Measurements from ENCODE around the gene KRABD2.
"Not testable (repeated sequence)": the region's sequence is repeated elsewhere in the genome, so short reads cannot be mapped to it uniquely, and the experiment has no call there.

KRABD2 gene

GRCh38 chr17:8392274-8392673, 15.8 kb upstream of the KRABD2 start:
- no peak for DNase-seq

- peak; percentile 31 for DNase-seq
Observed at GRCh38 chr17:8391711-8392110, 15.2 kb upstream of the KRABD2 start.

- no peak for DNase-seq
Observed at GRCh38 chr17:8387914-8388651, 11.6 kb upstream of the KRABD2 start.

GRCh38 chr17:8386841-8387240, 10.3 kb upstream of the KRABD2 start:
- DNase-seq, result no peak

DNA sequence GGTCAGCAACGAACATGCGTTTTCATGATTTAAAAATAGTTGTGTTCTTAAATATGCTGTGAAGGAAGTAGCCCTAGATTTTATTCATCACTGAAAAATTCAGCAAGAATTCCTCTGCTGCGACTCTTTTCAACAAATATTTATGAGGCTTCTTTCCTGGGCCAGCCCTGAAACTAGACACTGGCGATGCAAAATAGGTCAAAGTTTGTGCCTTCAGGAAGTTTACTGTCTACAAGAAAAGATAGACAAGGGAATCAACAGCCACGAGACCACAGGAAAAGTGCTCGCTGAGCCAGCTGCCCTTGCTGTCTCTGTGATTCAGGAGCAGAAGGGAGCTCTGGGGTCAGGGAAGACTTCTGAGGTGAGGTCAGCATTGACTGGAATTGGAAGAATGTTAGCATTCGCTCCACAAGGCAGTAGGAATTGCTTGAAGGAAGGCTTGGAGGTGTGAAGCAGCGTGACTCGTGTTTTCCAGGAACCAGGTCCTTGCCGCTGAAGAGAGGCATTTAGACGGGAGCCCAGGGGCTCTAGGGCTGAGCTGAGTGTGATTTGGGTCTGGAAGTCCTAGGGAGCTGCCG, 8.4 kb upstream of the KRABD2 start:
- peak; percentile 97 for DNase-seq

DNA sequence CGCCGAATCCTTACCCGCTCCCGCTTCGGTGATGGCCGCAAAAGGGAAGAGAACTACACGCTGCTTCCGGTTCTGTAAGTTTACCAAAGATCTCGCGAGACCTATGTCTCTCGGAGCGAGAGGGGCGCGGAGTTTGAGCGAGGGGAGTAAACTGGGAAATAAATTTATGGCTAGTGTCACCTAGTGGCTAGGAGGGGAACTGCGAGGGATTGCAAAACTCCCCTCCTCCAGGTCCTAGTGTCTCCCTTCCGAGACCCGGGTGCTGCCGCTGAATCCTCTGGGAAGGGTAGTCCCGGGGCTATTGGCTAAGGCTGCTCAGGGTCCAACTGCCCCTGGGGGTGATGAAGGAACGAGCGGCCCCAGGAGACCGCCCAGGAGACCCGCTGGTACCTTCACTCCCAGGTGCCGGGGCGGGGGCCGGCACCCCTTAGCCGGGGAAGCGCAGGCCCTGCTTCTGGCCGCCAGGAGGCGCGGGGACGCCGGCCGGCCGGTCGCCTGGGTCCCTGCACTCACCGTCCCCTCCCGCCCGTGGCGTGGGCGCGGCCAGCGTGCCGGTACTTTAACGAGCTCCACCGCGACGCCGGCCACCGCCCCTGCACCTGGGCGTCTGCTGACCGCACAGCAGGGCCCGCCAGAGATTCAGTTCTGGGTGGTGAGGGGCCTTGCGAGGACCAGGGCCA, 6.8 kb upstream of the KRABD2 start, which contains the start of gene RPL26:
RPL26 (minus strand) TSS at position 51 of the 680 bp plus-strand sequence. CDS start 883 bp downstream, outside the sequence.
- DNase-seq, result peak; percentile 99

GRCh38 chr17:8382880-8383142, 6.3 kb upstream of the KRABD2 start:
- DNase-seq, result no peak

DNA sequence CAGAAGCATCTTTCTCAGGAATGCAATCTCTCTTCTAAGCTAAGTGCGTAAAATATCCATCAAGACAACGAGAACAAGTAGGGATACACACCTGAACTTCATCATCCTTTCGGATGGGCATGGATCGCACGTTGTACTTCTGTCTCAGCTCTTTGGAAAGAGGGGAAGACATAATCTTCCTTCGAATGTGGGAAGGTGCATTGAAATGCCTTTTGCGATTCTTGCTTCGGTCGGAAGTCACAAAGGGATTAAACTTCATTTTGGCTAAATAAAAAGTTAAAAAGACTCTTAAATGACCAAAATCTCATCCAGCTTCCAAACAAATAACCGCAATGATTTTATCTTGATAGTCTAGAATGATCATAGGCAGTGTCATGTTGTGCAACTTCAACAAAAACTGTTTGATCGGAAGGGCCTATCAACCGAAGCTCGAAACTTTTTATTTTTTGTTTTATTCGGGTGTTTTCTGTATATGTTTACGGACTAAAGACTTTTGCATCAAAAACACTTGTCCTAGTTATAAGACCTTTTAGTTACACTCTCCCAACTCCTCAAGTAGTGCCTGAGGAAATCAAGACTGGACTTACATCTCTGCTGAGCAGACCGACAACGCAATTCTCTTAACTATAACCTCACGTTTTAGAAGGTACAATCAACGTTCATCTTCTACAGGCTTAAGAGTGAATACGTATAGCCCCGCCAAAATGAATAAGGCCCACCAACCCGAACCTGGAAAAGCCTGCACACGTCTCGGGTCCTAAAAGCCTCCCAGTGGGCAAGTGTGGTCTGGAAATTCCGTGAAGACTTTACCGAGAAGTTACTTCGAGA, 5.8 kb upstream of the KRABD2 start:
- no peak for DNase-seq

DNA sequence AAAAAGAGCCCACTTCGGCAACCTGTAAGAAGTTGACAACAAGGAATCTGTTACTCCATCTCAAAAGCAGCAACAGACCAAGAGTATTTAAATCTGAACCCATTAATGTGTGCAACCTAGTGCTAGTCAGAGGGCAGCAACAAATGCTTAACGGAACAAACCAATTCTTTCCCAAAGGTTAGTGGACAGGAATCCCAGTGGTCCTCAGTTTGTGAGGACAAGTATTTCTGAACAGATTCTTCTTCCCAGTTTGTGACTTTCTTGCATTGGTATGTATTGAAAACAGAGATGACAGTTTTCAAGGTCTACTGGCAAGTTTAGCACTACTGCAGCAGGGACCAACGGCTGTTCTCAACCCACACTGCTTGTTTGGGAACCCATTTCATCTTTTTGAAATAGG, 3.5 kb upstream of the KRABD2 start:
- no peak for DNase-seq

GRCh38 chr17:8378117-8378516, 1.6 kb upstream of the KRABD2 start:
- not testable (repeated sequence) for DNase-seq

- DNase-seq, result no peak
Observed at GRCh38 chr17:8377422-8377821, 918 bp upstream of the KRABD2 start.

DNA sequence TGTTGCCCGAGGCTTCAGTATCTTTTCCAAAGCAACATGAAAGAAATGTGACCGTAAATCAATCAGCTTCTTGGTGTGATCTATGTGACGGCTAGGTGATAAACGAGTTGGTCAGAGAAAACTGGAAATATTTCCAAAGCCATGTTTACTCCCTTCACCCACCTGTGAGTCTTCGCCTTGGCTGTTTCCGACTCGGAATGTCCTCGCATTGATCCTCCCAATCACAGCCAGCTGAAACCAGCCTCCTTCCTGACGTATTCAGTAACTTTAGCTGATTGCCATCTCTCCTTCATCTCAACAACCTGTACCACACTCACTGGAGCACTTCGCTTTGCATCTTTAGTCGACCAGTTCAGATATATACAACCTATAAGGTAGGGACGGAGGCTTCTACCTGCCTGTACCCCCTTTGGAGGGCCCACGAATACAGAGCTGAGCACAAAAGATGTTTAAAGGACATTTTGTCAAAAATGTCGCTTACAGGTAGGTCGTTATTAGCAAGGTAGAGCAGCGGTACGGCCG, 705 bp downstream of the KRABD2 start:
- DNase-seq, result no peak

GRCh38 chr17:8373856-8374255, 2.6 kb downstream of the KRABD2 start:
- not testable (repeated sequence) for DNase-seq

DNA sequence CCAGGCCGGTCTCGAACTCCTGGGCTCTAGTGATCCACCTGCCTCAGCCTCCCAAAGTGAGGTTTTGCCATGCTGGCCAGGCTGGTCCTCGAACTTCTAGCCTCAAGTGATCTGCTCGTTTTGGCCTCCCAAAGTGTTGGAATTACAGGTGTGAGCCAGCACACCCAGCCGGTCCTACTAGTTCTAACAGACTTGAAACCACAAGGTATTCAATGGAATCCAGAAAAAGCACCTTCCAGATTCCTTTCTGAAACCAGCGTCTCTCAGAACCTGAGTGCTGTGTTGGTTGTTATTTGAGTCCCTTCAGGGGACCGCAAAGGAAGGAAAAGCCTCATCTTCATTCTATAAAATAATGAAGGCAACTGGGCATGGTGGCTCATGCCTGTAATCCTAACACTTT, 4.1 kb downstream of the KRABD2 start:
- no peak for DNase-seq

- DNase-seq, result no peak
Observed at GRCh38 chr17:8371786-8372185, 4.7 kb downstream of the KRABD2 start.

DNA sequence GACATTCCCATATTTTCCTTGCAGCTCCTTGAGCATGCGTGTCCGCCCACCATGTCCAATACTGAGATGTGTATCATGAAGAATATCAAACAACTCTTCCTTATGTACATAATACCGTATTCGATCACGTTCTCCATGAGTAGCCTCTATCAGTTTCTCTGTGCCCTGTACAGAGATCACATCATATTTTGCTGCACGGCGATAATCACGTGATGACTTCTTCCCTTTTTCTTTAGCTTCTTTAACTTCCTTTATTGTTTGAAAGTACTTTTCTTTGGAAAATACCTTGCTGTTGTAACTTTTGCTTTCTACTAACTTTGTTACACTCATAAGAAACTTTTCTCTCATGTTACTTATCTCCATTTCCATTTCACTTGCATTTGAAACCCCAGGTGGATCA, 6.6 kb downstream of the KRABD2 start:
- no peak for DNase-seq

- no peak for DNase-seq
Observed at GRCh38 chr17:8368193-8368592, 8.3 kb downstream of the KRABD2 start.

DNA sequence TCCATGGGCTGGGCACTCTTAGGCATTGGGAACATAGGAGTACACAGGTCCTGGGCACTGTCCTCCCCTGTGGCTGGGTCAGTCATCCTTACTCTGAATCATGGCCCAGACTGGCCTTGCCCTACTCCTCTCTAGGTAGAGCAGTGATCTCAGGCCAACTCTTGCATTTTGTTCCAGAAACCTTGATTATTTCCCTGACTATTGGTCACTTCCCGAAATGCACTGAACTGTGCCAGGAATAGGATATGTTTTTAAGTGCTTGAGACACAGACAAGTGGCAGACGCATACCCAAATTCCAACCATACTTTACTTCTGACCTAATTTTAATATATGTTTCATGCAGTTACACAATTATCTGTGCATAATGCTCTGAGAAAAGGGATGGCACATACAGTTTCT, 10.3 kb downstream of the KRABD2 start:
- DNase-seq, result peak; percentile 82

DNA sequence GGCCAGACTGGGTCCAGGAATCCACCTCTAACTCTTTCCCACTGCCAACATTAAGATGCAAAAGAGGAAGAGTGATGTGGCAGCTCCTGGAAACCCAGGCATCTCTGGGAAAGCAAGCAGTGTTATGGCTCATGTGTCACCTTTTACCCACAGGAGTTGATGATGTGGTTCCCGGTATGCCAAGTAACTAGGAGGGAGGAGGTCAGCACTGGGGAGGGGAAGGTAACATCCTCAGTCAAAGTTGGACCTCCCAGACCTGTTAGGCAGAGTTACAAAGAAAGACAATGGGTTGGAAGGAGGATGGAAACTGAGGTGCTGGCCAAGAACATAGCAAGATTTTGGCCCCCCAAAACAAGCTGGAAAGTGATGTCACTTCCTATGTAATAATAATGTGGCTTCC, 11.4 kb downstream of the KRABD2 start:
- peak; percentile 54 for DNase-seq

GRCh38 chr17:8362651-8363332, 13.7 kb downstream of the KRABD2 start:
- no peak for DNase-seq

- DNase-seq, result no peak
Observed at GRCh38 chr17:8360751-8361150, 15.8 kb downstream of the KRABD2 start.

DNA sequence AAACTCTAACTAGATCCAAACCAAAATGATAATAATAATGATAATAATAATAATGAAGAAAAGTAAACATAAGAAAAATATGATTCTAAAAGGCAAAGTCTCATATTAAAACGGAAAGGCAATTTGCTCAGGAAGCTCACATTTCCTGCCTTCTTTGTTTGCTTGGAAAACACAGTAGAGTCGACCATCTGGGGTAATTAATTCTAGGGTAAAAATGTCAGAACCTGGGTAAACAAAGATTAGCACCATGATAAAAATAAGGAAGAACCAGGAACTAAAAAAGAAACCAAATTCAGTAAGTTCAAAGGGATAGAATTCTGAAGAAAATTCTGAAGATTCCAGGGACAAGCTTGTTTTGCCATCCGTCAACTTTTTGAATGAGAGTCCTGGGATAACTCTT, 16.2 kb downstream of the KRABD2 start:
- no peak for DNase-seq

DNA sequence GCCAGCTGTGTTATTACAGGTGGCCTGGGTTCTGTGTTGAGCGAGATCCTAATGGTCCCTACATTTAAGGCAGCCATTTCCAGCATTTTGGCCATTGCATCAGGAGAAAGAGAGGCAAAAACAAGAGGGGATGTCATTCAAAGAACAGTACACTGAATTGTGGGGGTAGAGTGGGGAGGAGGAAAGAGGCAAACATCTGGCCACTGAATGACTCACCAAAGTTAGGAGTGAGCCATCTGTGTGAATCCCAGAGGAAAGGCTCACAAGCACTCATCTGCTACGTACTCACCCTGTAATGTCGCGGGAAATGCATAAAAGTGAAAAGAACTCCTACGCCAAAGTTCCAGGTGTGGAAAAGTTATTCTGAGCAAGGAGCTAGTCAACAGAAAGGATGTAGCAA, 16.7 kb downstream of the KRABD2 start:
- peak; percentile 83 for DNase-seq
